Measurements from ENCODE around the gene DUSP7. TPM values are rescaled to one million over a fixed set of nuclear protein-coding genes. Genes with fewer than 3 reads are reported as not detected.
"Not testable (repeated sequence)": the region's sequence is repeated elsewhere in the genome, so short reads cannot be mapped to it uniquely, and the experiment has no call there.

The DUSP7 gene
- total RNA-seq, 4 donors from 2014 or later, result 10.2 to 18.1 (median 14.7) TPM

GRCh38 chr3:52046902-52047239 lies 9.5 kb downstream of the DUSP7 start:
- Histone ChIP-seq H3K27me3 (no peaks in the 10 kb centered on the region), H3K9me3 (no peaks in the 10 kb centered on the region), H3K4me3 (no peak overlapping the region), H3K36me3 (peaks cover 0 to 38% of the 10 kb centered on the region in 2 donors), H3K4me1 (peaks cover 0 to 74% (median 19%) of the 10 kb centered on the region in 3 donors), H3K27ac (peak overlapping the region in 3 of 4 donors; percentile 51 to 67 (median 57))
- TF ChIP-seq, protein P1, sequence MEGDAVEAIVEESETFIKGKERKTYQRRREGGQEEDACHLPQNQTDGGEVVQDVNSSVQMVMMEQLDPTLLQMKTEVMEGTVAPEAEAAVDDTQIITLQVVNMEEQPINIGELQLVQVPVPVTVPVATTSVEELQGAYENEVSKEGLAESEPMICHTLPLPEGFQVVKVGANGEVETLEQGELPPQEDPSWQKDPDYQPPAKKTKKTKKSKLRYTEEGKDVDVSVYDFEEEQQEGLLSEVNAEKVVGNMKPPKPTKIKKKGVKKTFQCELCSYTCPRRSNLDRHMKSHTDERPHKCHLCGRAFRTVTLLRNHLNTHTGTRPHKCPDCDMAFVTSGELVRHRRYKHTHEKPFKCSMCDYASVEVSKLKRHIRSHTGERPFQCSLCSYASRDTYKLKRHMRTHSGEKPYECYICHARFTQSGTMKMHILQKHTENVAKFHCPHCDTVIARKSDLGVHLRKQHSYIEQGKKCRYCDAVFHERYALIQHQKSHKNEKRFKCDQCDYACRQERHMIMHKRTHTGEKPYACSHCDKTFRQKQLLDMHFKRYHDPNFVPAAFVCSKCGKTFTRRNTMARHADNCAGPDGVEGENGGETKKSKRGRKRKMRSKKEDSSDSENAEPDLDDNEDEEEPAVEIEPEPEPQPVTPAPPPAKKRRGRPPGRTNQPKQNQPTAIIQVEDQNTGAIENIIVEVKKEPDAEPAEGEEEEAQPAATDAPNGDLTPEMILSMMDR (IDR thresholded peaks at IDR 0.05), result no peak
- no peak for TF ChIP-seq POLR2A (IDR thresholded peaks at IDR 0.05)
- no peak for TF ChIP-seq EP300 (IDR thresholded peaks at IDR 0.05)
- TF ChIP-seq POLR2AphosphoS5 (IDR thresholded peaks at IDR 0.05), result no peak
- 80 to 100% methylated on average over 1 to 5 of the region's 7 CpGs for WGBS, 2 donors (ENCODE audit: low coverage in 1 of 2)
- ATAC-seq, result no peak

GRCh38 chr3:52046186-52046901 lies 10.0 kb downstream of the DUSP7 start:
- H3K4me1 ChIP-seq, result peaks cover 0 to 69% (median 14%) of the 10 kb centered on the region in 3 donors
- ATAC-seq, result peak; percentile 33

GRCh38 chr3:52044869-52045619 lies 11.3 kb downstream of the DUSP7 start:
- H3K27me3 ChIP-seq, result no peaks in the 10 kb centered on the region
- no peaks in the 10 kb centered on the region for H3K9me3 ChIP-seq
- H3K36me3 ChIP-seq, result peaks cover 0 to 20% of the 10 kb centered on the region in 2 donors
- no peak overlapping the region for H3K27ac ChIP-seq
- H3K4me1 ChIP-seq, result peaks cover 0 to 64% (median 14%) of the 10 kb centered on the region in 3 donors
- no peak for ATAC-seq
- WGBS, 2 donors (ENCODE audit: low coverage in 1 of 2), result 92% methylated on average over 9 of the region's 18 CpGs; no CpG with 5 or more reads in 1 of the 2 donors
- TF ChIP-seq EP300 (IDR thresholded peaks at IDR 0.05) (no peak), POLR2AphosphoS5 (IDR thresholded peaks at IDR 0.05) (no peak), POLR2A (IDR thresholded peaks at IDR 0.05) (no peak)
- TF ChIP-seq, protein P1 (IDR thresholded peaks at IDR 0.05), result no peak
- H3K4me3 ChIP-seq, result no peak overlapping the region

More at GRCh38 chr3:52046186-52046901, 10.0 kb downstream of the DUSP7 start:
- TF ChIP-seq EP300 (IDR thresholded peaks at IDR 0.05) (no peak), POLR2AphosphoS5 (IDR thresholded peaks at IDR 0.05) (peak; percentile 13)
- H3K27me3 ChIP-seq, result no peaks in the 10 kb centered on the region
- peak overlapping the region in 2 of 4 donors; percentile 51 to 67 for H3K27ac ChIP-seq
- no peaks in the 10 kb centered on the region for H3K9me3 ChIP-seq
- WGBS, 2 donors (ENCODE audit: low coverage in 1 of 2), result 30 to 45% methylated on average over 2 of the region's 12 CpGs
- H3K4me3 ChIP-seq, result no peak overlapping the region
- H3K36me3 ChIP-seq, result peaks cover 0 to 33% of the 10 kb centered on the region in 2 donors

DNA sequence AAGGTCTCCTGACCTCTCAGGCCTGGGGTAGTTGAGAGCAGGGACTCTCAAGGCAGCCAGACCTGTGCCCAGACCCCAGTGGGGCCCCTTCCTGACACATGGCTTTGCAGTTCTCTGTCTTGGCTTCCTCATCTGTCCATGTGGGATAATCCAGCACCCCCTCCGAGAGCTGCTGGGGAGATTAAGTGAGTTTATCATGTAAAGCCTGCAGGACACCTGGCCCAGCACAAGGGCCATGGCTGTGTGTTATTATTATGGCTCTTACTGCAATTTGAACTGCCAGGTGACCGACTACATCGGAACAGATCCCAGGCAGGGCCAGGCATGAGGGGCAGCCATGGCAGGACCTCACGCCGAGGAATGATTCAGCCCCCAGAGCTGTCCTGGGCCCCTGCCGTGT lies 12.6 kb downstream of the DUSP7 start:
- 73% methylated on average over 3 of the region's 6 CpGs; no CpG with 5 or more reads in 1 of the 2 donors for WGBS, 2 donors (ENCODE audit: low coverage in 1 of 2)

DNA sequence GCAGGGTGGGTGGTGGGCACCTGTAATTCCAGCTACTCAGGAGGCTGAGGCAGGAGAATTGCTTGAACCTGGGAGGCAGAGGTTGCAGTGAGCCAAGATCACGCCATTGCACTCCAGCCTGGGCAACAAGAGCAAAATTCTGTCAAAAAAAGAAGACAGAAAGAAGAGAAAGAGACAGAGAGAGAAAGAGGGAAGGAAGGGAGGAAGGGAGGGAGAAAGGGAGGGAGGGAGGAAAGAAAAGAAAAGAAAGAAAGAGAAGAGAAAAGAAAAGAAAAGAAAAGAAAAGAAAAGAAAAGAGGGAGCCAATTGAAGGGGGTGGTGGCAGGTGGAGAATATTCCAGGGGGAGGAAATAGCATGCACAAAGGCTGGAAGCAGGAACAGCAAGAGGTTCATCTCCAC lies 13.3 kb downstream of the DUSP7 start:
- not testable (repeated sequence) for H3K9me3 ChIP-seq, H3K36me3 ChIP-seq, H3K4me3 ChIP-seq, ATAC-seq, H3K27ac ChIP-seq, H3K27me3 ChIP-seq
- 100% methylated on average over 1 of the region's 1 CpG for WGBS, 2 donors (ENCODE audit: low coverage in 1 of 2)
- H3K4me1 ChIP-seq, result peaks cover 0 to 46% (median 14%) of the 10 kb centered on the region in 3 donors

More for the DNA sequence above, 12.6 kb downstream of the DUSP7 start:
- H3K4me1 ChIP-seq, result peaks cover 0 to 53% (median 14%) of the 10 kb centered on the region in 3 donors
- peaks cover 0 to 7% of the 10 kb centered on the region in 2 donors for H3K36me3 ChIP-seq
- no peaks in the 10 kb centered on the region for H3K27me3 ChIP-seq
- no peaks in the 10 kb centered on the region for H3K9me3 ChIP-seq
- no peak overlapping the region for H3K4me3 ChIP-seq
- H3K27ac ChIP-seq, result peak overlapping the region in 1 of 4 donors; percentile 48
- no peak for TF ChIP-seq POLR2AphosphoS5 (IDR thresholded peaks at IDR 0.05)
- no peak for TF ChIP-seq EP300 (IDR thresholded peaks at IDR 0.05)
- TF ChIP-seq, protein P1 (IDR thresholded peaks at IDR 0.05), result no peak
- no peak for TF ChIP-seq POLR2A (IDR thresholded peaks at IDR 0.05)
- no peak for ATAC-seq

All from gastroesophageal sphincter (tissue), 4 donors.